GM18498 (cell line): ENCODE measurements around the gene TMEM120B.
"Not testable (repeated sequence)": the region's sequence is repeated elsewhere in the genome, so short reads cannot be mapped to it uniquely, and the experiment has no call there.

ENCODE experiments used
- ATAC-seq: cut with Tn5 transposase; IDR thresholded peaks from one replicate; pipeline ENCODE4 v1.9.1; 2021; ENCODE audit warnings: mild to moderate bottlenecking, moderate library complexity; ENCODE audit not compliant: unreplicated experiment

TMEM120B gene

DNA sequence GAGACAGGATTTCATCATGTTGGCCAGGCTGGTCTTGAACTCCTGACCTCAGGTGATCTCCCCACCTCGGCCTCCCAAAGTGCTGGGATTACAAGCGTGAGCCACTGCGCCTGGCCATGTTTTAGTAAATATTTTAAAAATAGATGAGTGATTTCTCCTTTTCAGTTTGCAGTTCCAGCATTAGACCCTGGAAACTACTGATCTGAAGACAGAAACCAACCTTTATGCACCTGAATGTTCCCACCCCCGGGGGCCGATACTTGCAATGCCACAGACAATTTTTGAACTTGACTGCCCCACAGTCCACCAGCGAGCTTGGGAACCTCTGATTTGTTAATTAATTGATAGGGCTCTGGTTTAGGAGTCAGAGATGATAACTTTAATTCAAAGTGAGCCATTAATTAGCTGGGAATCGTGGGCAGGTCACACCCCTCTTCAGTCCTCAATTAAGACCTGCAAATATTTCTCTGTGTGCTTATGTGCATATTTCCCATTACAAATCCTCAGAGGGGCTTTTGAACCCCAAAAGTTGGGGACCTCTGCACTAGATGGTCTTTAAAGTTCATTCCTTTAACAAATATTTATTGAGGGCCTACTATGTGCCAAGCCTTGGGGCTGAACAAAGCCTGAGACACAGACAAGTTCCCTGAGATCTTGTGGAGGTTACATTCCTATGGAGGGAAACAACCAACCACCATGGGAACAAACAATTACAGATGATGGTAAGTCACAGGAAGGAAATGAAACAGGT lies 4.1 kb upstream of the TMEM120B start:
- no peak for ATAC-seq

DNA sequence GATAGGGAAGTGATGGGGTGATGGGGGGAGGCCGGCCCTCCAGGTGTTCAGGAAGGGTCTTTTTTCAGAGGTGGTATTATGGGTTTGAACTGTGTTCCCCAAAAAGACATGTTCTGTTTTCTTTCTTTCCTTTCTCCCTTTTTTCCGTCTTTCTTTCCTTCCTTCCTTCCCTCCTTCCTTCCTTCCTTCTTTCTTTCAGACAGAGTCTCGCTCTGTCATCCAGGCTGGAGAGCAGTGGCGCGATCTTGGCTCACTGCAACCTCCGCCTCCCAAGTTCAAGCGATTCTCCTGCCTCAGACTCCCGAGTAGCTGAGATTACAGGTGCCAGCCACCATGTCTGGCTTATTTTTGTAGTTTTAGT lies 3.5 kb upstream of the TMEM120B start:
- ATAC-seq, result not testable (repeated sequence)

DNA sequence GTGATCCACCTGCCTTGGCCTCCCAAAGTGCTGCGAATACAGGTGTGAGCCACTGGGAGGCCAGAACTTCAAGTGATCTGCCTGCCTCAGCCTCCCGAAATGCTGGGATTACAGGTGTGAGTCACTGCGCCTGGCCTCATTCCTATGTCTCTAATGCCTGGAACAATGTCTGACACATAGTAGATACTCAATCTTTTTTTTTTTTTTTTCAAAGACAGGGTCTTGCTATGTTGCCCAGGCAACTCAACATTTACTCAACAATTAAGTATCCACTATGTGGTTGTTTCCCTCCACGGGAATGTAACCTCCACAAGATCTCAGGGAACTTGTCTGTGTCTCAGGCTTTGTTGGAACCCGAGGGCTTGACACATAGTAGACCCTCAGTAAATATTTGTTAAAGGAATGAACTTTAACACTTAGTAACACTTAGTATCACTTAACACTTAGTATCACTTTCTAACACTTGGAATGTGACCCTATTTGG lies 3.0 kb upstream of the TMEM120B start:
- no peak for ATAC-seq

DNA sequence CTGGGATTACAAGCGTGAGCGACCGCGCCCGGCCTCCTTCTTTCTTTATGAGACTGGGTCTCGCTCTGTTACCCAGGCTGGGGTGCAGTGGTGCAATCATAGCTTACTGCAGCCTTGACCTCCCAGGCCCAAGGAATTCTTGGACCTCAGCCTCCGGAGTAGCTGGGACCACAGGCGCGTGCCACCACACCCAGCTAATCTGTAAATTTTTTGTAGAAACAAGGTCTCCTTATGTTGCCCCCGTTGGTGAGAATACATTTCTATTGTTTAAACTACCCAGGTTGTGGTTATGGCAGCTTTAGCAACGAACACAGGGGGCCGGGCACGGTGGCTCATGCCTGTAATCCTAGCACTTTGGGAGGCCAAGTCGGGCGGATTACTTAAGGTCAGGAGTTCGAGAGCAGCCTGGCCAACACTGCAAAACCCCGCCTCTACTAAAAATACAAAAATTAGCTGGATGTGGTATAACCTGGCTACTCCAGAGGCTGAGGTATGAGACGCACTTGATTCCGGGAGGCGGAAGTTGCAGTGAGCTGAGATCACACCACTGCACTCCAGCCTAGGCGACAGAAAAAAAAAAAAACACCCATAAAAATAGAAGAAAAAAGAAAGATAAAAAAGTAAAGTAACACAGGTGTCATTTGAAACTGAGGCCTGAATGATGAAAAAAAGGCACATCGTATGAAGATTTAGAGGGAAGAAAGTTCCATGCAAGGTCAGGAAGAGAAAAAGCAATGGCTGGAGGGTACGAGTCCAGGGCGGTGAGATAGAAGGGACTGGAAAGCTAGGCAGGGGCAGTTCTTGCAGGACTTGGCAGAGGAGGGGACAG lies 977 bp upstream of the TMEM120B start:
- no peak for ATAC-seq

DNA sequence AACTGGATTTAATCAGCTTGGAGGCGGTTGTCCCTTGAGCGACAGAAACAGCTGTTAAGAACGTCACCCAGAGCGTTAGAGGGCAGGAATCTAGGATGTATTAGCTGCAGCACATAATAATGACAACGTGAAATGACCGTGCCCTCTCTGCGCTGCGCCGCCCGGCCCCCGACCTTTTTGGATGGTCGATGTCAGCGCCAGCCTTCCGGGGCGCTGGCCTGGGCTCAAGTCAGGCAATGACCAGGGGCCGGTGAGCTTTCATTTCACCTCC lies 427 bp upstream of the TMEM120B start:
- ATAC-seq, result peak; percentile 23

DNA sequence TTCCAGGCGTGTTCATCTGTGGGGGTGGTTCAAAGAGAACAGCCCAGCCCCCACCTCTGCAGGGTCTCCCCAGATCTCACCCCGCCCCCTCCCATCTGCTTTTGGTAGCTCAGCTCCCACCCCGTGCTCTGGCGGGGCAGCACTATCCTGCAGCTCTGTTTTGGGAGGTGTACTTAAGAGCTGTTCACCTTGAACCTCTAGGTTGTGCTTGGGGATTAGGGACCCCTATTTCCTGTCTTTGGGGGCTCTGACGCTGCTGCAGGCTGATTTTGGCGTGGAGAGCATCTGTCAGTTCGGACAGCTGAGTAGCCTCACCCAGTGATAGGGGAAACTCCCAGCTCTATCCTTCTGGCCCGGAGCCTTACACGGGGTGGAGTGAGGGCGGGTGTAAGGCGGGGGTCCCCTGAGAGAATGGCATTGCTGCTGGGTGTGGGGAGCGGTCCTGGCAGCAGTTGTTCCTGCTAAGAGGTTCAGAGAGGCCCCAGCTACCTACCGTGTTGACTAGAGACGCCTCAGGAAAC lies 765 bp downstream of the TMEM120B start:
- no peak for ATAC-seq

DNA sequence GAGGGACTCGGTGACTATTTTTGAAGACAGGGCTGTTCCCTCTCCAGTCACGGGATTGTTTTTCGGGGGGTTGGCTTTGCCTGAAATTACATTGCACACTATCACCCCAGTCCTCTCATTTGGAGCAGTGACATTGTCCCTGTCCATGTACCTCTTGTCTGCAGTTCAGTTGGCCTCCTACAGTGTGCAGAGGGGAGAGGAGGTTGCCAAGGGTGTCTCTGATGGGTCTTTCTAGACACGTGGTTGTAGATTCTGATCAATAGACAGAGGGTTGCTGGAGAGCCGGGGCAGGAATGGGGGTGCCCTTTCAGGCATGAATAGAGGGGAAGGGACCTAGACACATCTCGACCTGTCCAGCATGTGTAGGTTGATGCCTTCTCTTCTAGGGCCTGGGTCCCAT lies 1.2 kb downstream of the TMEM120B start:
- no peak for ATAC-seq

DNA sequence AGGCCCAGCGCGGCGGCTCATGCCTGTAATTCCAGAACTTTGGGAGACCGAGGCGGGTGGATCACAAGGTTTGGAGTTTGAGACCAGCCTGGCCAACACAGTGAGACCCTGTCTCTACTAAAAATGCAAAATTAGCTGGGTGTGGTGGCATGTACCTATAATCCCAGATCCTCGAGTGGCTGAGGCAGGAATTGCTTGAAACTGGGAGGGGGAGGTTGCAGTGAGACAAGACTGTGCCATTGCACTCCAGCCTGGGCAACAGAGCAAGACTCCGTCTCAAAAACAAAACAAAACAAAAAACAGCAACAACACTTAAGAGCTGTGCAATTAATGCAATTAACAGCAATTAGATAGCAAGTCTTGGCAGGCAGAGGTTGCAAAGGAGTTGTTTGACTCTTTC lies 2.5 kb downstream of the TMEM120B start:
- ATAC-seq, result not testable (repeated sequence)

DNA sequence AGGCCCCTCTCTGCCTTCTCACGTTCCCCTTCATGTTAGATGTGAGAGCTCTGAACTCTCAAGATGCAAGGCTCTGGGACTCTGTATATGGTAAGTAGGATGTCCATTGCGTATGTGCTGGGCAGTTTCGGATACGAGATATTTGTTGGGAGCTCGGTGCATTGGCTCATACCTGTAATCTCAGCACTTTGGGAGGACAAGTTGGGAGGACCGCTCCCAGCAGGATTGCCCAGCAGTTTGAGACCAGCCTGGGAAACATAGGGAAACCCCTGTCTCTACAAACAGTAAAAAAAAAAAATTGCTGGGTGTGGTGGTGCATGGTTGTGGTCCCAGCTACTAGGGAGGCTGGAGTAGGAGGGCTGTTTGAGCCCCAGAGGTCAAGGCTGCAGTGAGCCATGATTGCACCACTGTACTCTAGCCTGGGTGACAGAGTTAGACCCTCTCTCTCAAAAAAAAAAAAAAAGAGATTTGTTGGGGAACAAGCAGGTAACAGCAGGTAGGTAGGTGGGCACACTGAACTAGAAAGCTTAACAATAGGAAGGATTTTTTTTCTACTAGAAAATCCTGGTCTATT lies 3.4 kb downstream of the TMEM120B start:
- ATAC-seq, result no peak

DNA sequence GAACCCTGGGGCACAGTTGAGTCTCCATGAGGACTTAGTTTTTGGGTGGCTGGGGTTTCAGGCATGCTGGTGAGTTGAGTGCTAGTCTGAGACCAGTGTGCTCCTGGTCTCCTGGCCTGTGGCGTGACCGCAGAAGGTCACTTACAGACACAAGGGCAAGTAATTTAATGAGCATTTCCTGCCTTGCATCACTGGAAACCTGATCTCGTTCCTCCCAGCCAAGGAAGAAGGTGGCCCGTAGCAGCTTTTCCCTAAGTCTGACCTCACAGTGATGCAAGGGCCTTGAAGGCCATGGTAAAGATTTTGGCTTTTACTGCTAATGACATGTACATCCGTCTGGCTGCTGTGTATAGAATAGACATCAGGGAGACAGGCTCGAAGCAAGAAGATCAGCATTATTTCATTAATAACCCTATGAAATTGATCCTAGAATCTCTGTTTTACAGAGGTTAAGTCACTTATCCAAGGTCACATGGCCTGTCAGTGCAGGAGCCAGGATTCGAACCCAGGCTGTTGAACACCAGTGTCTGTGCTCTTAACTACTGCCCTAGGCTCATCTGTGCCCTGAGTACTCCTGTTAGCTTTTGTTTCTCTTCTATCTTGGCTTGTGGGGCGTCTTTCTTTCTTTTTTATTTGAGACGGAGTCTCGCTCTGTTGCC lies 4.6 kb downstream of the TMEM120B start:
- ATAC-seq, result no peak

DNA sequence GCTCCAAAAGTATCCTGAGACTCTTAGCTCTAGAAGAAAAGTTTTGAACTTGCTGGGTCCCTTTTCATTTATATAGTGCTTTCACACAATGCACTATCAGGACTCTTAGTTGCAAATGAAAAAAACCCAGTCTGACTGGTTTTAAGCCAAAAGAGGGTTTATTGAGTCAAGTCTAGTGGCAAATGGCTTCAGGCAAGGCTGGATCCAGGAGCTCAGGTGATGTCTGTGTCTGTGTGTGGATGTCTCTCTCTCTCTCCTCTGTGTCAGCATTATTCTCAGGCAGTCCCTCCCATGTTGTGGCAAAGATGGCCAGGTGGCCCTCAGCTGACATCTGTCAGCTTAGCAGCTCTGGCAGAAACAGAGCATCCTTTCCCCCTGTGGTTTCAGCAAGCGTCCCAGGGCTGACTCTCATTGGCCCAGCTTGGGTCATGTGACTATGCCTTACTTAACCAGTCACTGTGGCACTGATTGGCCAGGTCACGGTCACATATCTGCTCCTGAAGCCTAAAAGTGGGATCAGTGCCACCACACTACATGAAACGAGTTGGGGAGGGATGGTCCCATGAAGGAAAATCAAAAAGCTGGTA lies 6.2 kb downstream of the TMEM120B start:
- no peak for ATAC-seq

DNA sequence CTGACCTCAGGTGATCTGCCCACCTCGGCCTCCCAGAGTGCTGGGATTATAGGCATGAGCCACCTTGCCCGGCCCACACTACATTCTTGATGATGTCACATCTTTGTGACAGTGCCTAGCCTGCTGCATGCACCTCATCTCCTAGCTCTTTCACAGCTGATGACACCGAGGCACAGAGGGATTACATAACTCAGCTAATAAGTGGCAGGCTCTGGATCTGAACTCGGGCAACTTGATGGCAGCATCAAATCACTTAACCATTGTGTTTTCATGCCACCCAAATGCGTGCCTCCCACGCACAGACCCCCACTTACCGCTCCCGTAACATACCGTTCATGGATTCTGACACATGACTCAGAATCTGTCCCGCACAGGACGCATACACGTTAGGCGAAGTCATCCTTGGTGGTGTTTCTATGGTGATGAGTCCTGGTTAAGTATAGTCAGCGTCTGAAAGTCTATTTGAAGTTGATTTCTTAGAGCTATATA lies 7.4 kb downstream of the TMEM120B start:
- ATAC-seq, result no peak

DNA sequence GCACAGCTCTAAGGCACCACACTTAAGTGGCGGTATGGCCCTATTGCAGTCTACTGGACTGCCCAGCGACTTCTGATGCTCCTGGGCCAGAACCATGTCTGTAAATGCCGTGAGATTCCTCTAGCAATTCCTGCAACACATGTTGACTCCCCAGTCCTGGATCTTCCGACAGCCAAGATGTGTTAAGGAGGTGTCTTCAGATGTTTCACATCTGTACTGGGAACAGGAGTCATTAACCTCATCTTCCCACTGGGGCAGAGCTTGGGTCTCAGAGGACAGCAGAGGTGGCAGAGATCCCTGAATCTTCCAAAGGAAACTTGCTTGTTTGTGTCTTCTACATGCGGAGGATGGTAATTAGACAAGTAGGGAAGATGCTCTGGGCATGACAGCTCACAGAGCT lies 8.2 kb downstream of the TMEM120B start:
- no peak for ATAC-seq

DNA sequence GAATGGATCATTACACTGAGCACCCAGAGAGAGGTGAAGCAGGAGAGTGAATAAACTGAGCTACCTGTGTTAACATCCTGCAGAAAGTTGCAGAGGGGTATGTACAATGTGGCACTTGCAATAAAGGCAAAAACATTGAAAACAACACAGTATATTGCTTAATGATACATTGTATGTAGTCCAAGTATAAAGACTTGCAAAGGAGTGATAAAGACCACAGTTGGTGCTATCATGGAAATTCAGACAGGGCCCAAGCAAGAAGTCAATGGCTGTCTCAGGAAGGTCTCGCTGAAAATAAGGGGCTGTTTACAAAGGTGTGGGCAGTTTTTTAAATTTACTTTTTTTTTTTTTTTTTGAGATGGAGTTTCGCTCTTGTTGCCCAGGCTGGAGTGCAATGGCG lies 10.0 kb downstream of the TMEM120B start:
- ATAC-seq, result no peak

DNA sequence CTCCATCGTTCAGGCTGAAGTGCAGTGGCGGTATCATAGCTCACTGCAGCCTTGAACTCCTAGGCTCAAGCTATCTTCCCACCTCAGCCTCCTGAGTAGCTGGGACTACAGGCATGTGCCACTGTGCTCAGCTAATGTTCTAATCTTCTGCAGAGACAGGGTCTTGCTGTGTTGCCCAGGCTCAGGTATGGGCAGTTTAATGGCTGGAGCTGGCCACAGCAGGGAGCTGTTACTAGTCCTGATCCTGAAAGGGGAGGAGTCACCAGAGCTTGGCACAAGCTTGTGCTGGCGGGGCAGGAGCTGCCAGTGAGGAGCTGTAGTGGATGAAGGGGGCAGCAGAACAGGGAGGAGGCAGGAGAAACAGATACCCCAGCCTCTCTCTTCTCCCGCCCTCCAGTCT lies 10.6 kb downstream of the TMEM120B start:
- no peak for ATAC-seq

DNA sequence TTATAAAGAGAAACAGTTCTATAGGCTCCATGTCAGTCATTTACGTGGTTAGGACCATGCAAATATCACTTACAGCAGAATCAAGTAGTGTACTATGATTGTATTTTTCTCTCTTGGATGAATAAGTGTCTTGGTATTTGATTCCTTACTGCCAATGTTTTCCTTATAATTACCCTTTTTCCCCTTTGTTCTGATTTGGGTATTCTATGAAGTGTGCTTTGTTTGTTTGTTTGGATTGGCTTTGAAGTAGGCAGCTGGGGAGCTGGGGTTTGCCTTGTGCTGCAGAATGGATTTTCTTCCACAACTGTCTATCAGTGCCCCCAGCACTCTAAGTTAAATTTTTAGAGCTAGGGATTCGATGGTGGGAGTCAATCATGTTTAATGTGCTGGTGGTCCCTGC lies 12.4 kb downstream of the TMEM120B start:
- no peak for ATAC-seq

DNA sequence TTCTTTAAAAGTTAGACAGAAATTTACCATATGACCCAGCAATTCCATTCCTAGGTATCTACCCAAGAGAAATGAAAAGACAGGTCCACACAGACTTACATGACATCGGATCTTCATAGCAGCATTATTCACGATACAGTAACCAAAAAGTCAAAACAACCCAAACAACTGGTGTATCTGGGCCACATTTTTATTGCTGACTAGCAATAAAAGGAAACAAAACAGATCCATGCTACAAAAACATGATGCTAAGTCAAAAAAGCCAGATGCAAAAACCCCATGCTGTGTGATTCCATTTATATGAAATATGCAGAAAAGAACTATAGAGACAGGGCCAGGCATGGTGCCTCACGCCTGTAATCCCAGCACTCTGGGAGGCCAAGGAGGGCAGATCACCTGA lies 12.9 kb downstream of the TMEM120B start:
- no peak for ATAC-seq

DNA sequence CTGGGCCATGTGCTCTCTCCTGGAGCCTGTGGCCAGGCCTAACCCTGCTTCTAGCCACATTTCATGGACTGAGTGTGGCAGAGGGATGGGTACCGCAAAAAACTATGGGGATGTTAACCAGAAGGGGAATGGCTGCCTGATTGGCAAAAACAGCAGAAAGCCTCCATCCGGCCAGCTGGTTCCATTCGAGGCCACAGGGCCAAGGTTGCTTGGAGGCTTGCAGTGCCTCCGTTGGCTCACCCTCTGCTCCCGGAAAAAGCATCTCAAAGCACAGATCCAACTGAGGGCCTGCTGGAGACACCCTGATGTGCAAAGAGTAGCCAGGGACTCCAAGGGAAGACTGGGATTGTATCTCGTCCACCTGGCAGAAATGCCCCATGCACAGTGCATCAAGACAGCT lies 16.5 kb downstream of the TMEM120B start:
- no peak for ATAC-seq

DNA sequence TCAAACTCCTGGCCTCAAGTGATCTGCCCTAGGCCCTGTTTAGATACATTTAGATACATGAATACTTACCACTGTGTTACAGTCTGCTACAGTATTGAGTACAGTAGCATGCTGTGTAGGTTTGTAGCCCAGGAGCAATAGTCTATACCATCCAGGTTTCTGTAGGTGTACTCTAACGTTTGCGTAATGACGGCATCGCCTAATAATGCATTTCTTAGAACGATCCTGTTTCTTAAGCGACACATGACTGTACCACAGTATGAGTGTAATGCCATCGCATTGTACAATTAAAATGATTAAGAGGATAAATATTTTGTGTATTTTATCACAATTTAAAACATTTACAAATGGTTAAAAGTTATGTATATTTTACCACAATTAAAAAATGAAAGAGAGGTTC lies 18.9 kb downstream of the TMEM120B start:
- ATAC-seq, result no peak

DNA sequence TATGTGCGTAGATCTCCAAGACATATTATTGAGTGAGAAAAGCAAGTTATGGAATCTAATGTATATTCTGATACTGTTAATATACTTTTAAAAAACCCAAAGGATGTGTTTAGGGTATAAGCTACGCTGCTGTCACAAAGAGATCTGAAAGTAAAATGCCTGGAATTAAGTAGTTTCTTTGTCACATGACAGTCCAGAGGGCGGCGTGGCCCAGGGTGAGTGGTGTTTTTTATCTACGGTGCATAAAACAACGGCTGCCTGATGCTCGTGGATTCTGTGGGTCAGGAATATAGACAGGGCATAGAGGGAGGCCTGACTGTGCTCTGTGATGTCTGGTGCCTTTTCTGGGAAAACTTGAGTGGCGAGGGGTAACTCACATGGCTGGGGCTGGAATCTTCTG lies 21.3 kb downstream of the TMEM120B start:
- ATAC-seq, result no peak

DNA sequence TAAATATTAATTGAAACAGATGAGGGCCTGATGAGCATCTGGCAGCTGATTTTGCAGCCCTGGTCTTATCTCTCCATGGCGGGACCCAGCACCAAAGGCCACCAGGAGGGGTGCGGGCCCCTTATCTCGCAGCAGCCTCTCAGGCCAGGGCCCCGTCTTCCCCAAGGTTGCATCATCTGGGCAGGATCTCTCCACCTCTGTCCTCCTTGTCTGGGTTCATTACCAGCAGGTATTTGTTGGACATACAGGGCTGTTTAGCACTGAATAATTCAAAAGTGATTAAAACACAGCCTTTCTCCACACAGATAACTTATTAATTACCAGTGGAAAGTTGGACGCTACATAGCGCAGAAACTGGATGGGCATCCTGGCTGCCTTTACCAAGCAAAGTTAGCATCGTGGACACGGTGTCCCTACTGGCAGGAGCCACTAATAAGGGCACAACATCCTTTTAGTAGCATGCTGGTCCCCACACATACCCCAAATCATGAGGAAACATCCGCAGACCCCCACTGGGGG lies 25.8 kb downstream of the TMEM120B start:
- no peak for ATAC-seq
